Left lung (tissue), 10 donors: ENCODE results near the gene CERKL. TPM values are rescaled to one million over a fixed set of nuclear protein-coding genes. Genes with fewer than 3 reads are reported as not detected.

Source experiments
- ATAC-seq: fragments of 200-7000 bp; cut with Tn5 transposase; one replicate; pipeline ENCODE4 v1.9.1; 2020; ENCODE audit warnings: moderate library complexity
- DNase-seq, 4 donors: peaks; one replicate each; pipeline ENCODE4 v3.0.0-alpha.2; 2013 to 2020
- H3K27ac ChIP-seq, 2 donors: fragments of 200-600 bp; sonication (generic) in 1 of 2; one replicate each; pipeline versions ENCODE4 v1.5.0 to v1.8.0; 2020 to 2021
- H3K27me3 ChIP-seq, 2 donors: fragments of 200-600 bp; sonication (generic) in 1 of 2; one replicate each; pipeline versions ENCODE4 v1.5.0 to v1.8.0; 2020 to 2021
- H3K36me3 ChIP-seq, 2 donors: fragments of 200-600 bp; sonication (generic) in 1 of 2; one replicate each; pipeline versions ENCODE4 v1.5.0 to v1.8.0; 2020 to 2021
- H3K4me1 ChIP-seq, 2 donors: fragments of 200-600 bp; one replicate each; pipeline ENCODE4 v1.8.0; 2021
- H3K4me3 ChIP-seq, 2 donors: fragments of 200-600 bp; sonication (generic) in 1 of 2; one replicate each; pipeline versions ENCODE4 v1.5.0 to v1.8.0; 2020 to 2021; ENCODE audit warnings: mild to moderate bottlenecking in 1 of 2
- H3K9me3 ChIP-seq, 2 donors: fragments of 200-600 bp; sonication (generic) in 1 of 2; one replicate each; pipeline versions ENCODE4 v1.5.0 to v1.8.0; 2020 to 2021
- intact Hi-C, 2 donors: fragments of 100-400 bp; cut with DNase I; formaldehyde crosslinking; loops; one replicate each; pipeline versions ENCODE4 v1.11.2 to v1.14.2; 2022
- polyA plus RNA-seq, 6 donors: library from polyadenylated mRNA; unstranded; fragments of 120-200 nt; gene quantifications; one replicate each; pipeline ENCODE4 v1.2.1, GENCODE V29; 2013; ENCODE audit not compliant: insufficient read length in 6 of 6
- total RNA-seq, 2 donors: library from RNA; stranded (reverse); fragmentation: NEBNext Ultra II Directional; extraction: Animal tissue kit (Norgen Biotek cat#: 25700); gene quantifications; one replicate each; pipeline ENCODE4 v1.2.1, GENCODE V29; 2021
- TF ChIP-seq, protein P1 (sequence below), 2 donors: fragments of 200-600 bp; sonication (generic) in 1 of 2; IDR thresholded peaks; one replicate each; pipeline versions ENCODE4 v1.5.0 to v1.8.0; 2021; ENCODE audit warnings: antibody characterized with exemption in 2 of 2
- donor health status: DM: no; HTN: yes; CAD: no.
- donor health status: DM: no; HTN: no; CAD: no.

The CERKL gene
- total and polyA plus RNA-seq, 8 donors = 0.41 to 10.1 (median 7.6) TPM

DNA sequence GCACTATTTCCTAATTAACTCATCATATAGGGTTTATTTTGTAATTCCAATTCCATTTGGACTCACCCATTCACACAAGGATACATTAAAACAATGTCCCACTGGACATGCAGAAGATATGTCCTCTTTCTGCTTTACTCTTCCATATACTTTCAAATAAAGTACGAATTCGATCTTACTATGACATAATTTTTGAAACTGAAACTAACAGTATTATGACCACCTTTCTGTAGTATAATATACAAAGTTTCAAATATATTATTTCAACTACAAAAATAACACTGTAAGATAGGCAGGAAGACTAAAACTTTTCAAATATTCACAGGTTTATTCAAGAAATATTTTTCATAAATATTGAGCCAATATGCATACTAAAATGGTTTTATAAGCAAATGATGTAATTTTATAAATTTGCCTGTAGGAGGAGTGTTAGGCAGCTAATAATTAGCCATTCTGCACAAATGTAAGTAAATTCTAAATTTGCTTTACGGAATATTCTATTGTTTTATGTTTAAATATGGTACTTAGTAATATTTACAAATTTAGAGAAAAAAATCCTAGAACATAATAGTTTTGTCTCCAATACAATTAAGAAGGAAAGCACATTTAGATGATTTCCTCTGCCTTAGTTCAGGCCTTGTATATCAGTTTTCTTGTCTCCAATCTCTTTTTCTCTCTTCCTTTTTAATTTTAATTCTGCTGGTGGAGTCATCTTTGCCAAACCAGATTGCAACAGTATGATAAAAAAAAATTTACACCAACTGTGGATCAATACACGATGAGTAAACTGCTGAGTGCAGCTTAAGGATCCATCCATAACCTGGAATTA lies 85.9 kb downstream of the CERKL start:
- H3K36me3 ChIP-seq = no peaks in the 10 kb centered on the region
- H3K9me3 ChIP-seq = no peaks in the 10 kb centered on the region
- intact Hi-C loops = loop anchor here in 1 of 2 donors (10.0 kb wide), 1 partner anchor 144 kb away; no protein-coding TSS in a partner anchor
- no peak overlapping the region for H3K4me3 ChIP-seq
- TF ChIP-seq, protein P1, sequence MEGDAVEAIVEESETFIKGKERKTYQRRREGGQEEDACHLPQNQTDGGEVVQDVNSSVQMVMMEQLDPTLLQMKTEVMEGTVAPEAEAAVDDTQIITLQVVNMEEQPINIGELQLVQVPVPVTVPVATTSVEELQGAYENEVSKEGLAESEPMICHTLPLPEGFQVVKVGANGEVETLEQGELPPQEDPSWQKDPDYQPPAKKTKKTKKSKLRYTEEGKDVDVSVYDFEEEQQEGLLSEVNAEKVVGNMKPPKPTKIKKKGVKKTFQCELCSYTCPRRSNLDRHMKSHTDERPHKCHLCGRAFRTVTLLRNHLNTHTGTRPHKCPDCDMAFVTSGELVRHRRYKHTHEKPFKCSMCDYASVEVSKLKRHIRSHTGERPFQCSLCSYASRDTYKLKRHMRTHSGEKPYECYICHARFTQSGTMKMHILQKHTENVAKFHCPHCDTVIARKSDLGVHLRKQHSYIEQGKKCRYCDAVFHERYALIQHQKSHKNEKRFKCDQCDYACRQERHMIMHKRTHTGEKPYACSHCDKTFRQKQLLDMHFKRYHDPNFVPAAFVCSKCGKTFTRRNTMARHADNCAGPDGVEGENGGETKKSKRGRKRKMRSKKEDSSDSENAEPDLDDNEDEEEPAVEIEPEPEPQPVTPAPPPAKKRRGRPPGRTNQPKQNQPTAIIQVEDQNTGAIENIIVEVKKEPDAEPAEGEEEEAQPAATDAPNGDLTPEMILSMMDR (IDR thresholded peaks at IDR 0.05) = peak in 1 of 2 donors; percentile 13
- no peak overlapping the region for H3K27ac ChIP-seq
- no peak for DNase-seq
- ATAC-seq = no peak
- H3K4me1 ChIP-seq = no peaks in the 10 kb centered on the region
- H3K27me3 ChIP-seq = peaks cover 0 to 4% of the 10 kb centered on the region in 2 donors

DNA sequence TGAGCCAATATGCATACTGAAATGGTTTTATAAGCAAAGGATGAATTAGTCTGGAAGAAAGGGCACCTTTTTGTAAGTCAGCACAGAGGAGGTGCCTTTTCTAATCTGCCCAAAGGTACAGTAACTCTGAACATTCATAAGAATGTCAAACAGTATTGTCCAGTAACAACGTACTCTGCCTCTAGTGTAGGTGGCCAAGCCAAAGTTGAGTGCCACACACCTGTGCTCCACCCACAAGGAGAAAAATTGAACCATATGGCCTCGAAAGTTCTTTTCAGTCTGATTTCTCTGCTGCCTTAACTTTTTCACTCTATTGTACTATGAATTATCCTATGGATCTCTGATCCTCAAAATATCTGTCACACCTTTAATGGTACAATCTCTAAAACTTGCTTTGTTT lies 86.8 kb downstream of the CERKL start:
- Histone ChIP-seq H3K9me3 (no peaks in the 10 kb centered on the region), H3K4me3 (no peak overlapping the region), H3K4me1 (no peaks in the 10 kb centered on the region), H3K27ac (no peak overlapping the region), H3K27me3 (peaks cover 0 to 4% of the 10 kb centered on the region in 2 donors), H3K36me3 (no peaks in the 10 kb centered on the region)
- ATAC-seq (no peak), DNase-seq (no peak)
- intact Hi-C loops = loop anchor here in 1 of 2 donors (10.0 kb wide), 1 partner anchor 145 kb away; no protein-coding TSS in a partner anchor
- TF ChIP-seq, protein P1 (IDR thresholded peaks at IDR 0.05) = no peak

DNA sequence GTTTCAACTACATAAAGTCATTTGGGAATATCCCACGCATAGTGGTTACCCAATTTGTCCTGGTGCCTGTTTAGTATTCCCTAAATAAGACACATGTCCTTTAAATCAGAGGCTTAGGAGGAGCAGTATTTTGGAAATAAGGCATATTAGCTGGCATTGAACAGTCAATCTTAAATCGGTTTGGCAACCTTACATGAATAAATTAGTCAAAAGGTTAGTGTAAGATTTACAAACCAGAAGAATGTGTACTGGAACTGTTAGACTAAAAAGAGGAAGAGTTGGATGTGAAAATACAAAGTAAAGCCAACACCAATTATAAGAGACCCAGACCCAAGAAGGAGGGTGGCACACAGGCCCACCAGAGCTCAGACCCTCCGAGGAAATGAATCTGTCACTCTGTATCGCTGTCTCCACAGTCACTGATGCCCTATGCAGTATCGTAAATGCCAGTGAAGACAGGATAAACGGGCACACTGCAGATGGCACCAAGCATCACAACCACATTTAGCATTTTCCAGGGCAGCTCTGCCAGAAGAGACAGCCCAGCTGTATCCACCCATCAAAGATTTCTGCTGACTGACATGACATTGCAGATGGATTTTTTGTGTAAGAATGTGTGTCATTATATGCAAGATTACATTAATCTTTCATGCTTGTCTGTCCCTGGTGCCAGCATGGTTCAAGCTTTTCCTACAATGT lies 90.4 kb downstream of the CERKL start:
- H3K27ac ChIP-seq = no peak overlapping the region
- intact Hi-C loops = no loop called here
- DNase-seq (no peak), ATAC-seq (no peak)
- TF ChIP-seq, protein P1 (IDR thresholded peaks at IDR 0.05) = no peak
- H3K9me3 ChIP-seq = no peaks in the 10 kb centered on the region
- H3K4me1 ChIP-seq = no peaks in the 10 kb centered on the region
- H3K36me3 ChIP-seq = no peaks in the 10 kb centered on the region
- no peak overlapping the region for H3K4me3 ChIP-seq
- no peaks in the 10 kb centered on the region for H3K27me3 ChIP-seq

DNA sequence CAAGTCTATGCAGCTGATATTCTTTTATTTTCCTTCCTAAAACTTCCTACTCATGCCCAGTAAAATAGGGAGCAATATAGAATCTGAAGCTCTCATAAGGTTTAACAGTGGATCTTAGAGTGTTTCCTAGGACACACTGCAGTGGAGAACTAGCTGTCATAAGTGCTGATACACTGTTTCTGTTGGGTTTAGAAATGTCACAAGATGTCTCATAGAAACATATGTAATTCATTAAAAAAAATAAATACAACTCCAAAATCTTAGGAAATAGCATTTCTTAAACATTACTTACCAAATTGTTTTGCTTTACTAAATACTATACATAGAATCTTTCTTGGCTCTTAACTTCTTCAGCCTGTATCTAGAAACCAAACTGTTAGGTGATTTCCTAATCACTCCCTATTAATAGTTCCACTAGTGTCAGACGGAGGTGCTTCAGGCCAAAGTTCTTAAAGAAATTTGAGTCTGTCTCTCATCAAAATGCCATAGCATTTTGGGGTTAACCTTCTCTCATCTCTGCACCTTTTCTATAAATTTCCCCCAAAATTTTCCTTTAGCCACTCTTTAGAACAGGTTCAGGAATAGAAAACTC lies 93.7 kb downstream of the CERKL start:
- Histone ChIP-seq H3K27ac (no peak overlapping the region), H3K4me3 (no peak overlapping the region), H3K27me3 (no peaks in the 10 kb centered on the region), H3K4me1 (no peaks in the 10 kb centered on the region), H3K9me3 (no peaks in the 10 kb centered on the region), H3K36me3 (no peaks in the 10 kb centered on the region)
- DNase-seq = no peak
- TF ChIP-seq, protein P1 (IDR thresholded peaks at IDR 0.05) = no peak
- no peak for ATAC-seq
- intact Hi-C loops = no loop called here

DNA sequence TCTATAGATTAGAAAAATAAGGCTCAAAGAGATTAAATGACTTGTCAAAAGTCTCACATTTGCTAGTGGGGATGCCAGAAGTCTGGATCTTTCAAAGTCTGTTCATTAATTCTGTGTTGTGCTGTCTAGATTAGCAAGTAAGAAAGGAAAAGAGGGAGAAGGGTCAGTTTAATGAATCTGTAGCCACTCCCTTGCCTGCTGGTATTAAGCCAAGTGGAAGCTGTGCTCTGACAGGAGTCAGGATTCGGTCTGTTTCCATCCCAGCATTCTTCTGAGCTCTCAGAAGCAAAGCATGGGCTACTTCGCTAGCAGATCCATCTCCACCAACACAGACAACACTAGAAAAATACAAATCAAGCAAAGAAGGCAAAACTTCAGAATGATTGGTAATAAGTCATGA lies 98.5 kb downstream of the CERKL start:
- Histone ChIP-seq H3K4me3 (no peak overlapping the region), H3K36me3 (no peaks in the 10 kb centered on the region), H3K27ac (no peak overlapping the region), H3K4me1 (no peaks in the 10 kb centered on the region), H3K9me3 (no peaks in the 10 kb centered on the region), H3K27me3 (no peaks in the 10 kb centered on the region)
- DNase-seq = no peak
- no peak for ATAC-seq
- TF ChIP-seq, protein P1 (IDR thresholded peaks at IDR 0.05) = no peak
- intact Hi-C loops = no loop called here
